KOPT-K1 (cell line): Measurements from ENCODE around the gene RNF135.
"Not testable (repeated sequence)": the region's sequence is repeated elsewhere in the genome, so short reads cannot be mapped to it uniquely, and the experiment has no call there.

Experiments used
- H3K27ac ChIP-seq: fragments of 200-600 bp; sonication (generic); 2 replicates; pipeline ENCODE4 v1.5.1; 2016; ENCODE audit warnings: antibody characterized with exemption, mild to moderate bottlenecking, low read depth, low read length; ENCODE audit not compliant: poor library complexity, severe bottlenecking
- H3K36me3 ChIP-seq: fragments of 200-600 bp; sonication (generic); 2 replicates; pipeline ENCODE4 v1.5.1; 2017; ENCODE audit warnings: antibody characterized with exemption, mild to moderate bottlenecking, low read length, moderate library complexity; ENCODE audit not compliant: insufficient read depth
- H3K9me3 ChIP-seq: fragments of 200-600 bp; sonication (generic); 2 replicates; pipeline ENCODE4 v1.5.1; 2017; ENCODE audit warnings: antibody characterized with exemption, low read length, mild to moderate bottlenecking; ENCODE audit not compliant: insufficient read depth, poor library complexity, severe bottlenecking

RNF135 gene

DNA sequence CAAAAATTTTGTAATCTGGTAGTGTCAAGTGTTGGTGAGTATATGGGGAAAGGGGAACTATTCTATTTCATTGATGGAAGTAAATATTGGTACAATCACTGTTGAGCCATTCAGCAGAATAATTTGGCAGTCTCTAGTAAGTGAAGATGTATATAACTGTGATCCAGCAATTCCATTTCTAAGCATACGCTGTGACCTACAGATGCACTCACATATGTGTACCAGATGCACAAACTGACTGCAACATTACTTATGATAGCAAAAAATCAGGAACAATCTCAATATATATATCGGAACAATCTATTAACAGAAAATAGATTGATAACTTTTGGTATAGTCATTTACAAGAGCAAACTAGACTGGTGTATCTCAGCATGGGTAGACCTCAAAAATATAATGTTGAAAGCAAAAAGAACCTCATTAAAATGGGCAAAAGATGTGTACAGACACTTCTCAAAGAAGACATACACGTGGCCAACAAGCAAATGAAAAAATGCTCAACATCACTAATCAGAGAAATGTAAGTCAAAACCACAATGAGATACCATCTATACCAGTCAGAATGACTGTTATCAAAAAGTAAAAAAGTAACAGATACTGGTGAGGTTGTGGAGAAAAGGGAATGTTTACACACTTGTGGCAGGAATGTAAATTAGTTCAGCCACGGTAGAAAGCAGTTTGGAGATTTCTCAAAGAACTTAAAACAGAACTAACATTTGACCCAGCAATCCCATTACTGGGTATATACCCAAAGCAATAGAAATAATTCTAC, 28.3 kb upstream of the RNF135 start:
- Histone ChIP-seq H3K27ac (no peak overlapping the region), H3K9me3 (no peaks in the 10 kb centered on the region), H3K36me3 (no peaks in the 10 kb centered on the region)

DNA sequence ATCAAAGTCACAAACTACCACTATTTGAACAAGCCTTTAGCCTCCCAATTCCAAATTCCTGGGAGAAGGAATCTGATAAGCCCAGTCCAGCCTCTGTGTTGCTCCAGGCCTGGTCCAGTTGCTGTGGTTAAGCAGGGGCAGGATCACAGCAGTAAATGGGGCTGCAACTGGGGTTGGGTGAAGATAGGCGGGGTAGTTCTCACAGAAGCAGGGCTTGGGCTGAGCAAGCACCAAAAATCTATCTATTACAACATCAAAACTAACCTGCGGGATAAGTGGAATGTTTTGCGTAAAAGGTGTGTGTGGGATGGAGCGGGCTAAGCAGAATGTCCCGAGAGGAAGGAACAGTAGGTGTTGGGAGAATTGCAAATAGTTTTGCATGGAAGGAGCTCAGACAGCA, 23.0 kb upstream of the RNF135 start:
- Histone ChIP-seq H3K36me3 (no peaks in the 10 kb centered on the region), H3K27ac (no peak overlapping the region), H3K9me3 (no peaks in the 10 kb centered on the region)

DNA sequence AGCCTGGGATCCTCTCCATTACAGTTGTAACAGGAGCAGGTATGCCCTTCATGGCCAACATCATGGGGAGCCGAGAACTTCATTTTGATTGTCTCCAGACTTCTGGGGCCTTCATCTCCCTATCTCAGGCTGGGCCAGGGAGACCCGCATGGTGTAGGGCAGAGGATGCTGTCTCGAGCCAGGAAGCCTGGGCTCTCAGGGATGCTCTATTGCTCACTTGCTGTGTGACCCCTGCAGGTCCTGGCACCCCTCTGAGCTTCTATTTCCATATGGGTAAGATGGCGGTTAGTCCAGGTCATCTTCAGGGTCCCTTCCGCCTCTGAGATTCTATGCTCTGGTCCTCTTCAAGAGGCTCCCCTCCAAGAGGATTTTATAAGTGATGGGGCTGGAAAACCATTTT, 20.6 kb upstream of the RNF135 start:
- H3K9me3 ChIP-seq, result no peaks in the 10 kb centered on the region
- no peaks in the 10 kb centered on the region for H3K36me3 ChIP-seq
- H3K27ac ChIP-seq, result no peak overlapping the region

DNA sequence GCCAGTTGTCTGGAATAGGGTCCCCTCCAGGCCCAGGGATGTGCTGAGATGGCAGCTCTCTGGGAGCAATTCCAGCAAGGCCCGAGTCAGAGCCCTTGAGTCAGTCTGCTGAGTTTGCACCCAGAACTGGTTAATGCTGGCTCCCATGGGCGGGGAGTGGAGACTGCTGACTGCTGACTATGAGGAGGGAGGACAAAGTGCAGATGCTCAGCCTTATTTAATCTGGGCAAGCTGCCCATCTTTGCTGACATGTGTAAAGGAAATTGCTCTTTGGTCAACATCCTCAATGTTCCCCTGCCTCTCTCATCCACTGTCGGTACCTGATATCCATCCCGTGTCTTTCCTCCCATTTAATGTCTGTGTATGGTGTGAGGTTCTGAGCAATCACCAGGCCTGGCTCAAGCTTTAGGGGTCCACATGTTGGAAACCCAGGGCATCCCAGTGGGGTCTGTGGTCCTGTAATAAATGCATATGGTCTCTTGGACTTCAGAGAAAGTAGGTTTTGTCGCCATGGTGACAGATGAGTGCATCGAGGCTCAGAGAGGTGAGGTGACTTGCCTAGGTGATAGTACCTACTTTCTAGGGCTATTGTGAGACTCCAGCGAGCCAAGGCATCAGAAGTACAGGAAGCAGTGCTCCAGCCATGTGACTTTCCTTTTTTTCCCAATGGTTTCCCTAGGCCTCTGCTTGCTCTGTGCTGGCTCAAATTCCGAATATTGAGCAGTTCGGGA, 20.0 kb upstream of the RNF135 start:
- Histone ChIP-seq H3K36me3 (no peaks in the 10 kb centered on the region), H3K27ac (no peak overlapping the region), H3K9me3 (no peaks in the 10 kb centered on the region)

DNA sequence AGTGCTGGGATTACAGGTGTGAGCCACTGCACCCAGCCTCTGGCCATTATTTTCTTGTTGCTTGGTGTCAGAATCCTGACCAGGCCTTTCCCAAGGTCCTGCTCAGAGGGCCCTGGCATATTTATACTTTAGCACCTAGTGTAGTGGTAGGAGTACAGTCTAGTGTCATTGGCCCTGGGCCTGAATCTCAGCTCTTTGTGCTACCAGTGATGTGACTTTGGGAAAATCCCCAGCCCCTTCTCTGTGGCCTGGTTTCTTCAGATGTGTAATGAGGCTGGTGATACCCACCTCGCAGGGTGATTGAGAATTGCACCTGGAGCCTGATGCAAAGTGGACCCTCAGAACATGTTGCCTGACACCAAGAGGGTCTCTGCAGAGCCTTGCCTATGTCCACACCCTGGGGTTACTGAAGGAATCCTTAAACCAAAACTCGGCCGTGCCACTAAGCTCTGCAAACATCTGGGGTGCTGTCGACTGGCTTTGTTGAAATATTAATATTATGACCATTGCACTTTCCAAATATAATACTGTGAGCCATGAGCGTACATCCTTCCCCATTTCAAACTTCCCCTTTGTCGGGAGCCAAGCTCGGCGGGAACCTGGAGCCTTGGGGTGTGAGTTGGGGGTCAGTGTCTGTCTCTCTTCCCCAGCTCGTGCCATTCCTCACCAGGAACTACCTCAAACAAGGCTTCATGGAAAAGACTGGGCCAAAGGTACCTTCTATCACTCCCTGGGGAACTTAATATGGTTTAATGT, 18.0 kb upstream of the RNF135 start:
- Histone ChIP-seq H3K36me3 (no peaks in the 10 kb centered on the region), H3K9me3 (no peaks in the 10 kb centered on the region), H3K27ac (no peak overlapping the region)

DNA sequence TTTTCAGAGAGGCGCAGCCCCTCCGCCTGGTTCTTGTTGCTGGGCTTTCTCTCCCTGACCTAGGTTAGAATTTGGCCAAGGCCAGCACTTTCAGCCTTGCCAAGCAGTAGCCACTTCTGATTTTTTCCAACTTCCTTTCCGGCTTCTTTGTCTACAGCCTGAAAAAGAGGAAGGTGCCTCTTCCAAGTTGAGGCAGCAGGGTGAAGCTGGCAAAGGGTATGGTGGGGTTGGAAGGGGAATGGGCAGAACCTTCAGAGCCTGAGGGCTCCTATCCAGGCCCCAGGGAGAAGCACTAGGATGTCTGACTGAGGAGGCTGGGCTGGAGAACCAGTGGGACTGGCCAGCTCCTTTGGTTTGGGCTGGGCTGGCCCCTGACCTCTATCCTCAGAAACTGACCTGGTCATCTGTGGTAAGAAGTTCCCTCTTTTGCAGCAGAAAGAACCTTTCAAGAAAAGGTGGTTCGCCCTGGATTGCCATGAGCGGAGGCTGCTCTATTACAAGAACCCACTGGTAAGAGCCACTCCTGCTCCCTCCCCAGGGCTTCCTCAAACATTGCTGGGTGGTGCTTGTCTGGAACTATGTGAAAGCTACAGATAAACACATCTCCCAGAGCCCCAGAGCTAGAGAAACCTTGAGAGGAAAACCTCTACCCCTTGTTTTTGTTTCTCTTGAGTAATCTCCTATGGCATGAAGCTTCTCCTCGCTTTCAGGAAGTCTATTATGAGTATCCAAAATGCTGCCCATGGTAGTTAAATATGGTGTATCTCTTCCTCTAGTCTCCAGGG, 16.6 kb upstream of the RNF135 start:
- Histone ChIP-seq H3K27ac (no peak overlapping the region), H3K36me3 (no peaks in the 10 kb centered on the region), H3K9me3 (no peaks in the 10 kb centered on the region)

DNA sequence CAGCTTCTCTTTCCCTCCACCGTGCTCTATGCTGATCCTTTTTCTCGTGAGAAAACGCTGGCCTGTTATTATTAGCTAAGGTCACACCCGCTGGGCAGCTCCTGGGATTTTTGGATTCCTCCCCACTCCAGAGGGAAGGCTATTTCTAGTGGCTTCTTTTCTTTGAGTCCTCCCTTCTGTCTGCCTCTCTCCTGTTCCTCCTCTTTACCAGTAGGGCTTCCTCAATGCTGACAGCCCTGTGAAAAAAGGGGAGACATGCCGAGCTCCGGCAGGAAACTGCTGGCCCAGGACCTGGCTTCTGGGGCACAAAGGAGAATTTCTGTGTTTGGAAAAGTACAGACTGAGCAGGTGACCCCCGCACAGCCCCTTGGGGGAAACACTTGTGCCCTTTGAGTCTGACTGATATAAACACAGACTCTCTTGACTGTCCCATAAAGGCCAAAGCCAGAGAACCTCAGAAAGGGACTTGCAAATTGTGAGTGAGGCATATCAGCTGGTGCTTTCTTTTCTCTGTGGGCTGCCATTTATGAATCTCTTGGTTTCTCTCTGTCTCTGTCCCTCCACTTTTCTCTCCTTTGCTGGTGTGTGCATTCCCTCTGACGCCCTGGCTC, 14.0 kb upstream of the RNF135 start:
- Histone ChIP-seq H3K27ac (no peak overlapping the region), H3K9me3 (no peaks in the 10 kb centered on the region), H3K36me3 (no peaks in the 10 kb centered on the region)

DNA sequence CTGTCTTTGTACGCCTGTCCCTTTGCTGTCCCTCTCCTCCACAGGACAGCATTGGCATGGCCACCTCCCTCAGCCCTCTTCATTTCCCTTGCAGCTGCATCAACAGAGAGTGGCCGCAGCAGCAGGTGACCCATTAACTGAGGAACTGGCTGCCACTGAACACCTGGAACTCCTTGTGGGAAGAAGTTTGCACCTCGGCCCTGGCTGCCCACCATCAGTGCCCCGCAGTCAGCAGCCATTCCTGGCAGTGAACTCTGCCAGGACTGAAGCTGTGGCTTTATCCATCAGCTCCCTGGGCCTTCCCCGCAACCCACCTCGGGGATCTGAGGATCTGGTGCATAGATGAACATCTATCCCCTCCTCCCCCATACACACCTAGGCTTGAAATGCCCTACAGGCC, 13.1 kb upstream of the RNF135 start:
- no peaks in the 10 kb centered on the region for H3K9me3 ChIP-seq
- H3K27ac ChIP-seq, result no peak overlapping the region
- no peaks in the 10 kb centered on the region for H3K36me3 ChIP-seq

DNA sequence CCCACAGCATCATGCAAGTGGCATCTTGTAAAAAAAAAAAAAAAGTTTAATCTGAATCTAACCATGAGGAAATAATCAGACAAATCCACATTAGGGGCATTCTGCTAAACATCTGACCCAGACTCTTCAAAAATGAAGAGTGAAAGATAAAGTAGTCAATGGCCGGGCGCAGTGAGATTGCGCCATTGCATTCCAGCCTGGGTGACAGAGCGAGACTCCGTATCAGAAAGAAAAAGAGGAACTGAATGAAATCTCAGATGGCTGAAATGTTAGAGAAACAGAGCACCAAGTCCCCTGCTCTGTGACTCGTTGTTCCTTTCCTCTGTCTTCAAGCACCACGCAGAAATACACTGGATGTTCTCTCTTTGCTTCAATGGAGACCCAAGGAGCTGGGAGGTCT, 12.7 kb upstream of the RNF135 start:
- H3K9me3 ChIP-seq, result no peaks in the 10 kb centered on the region
- H3K27ac ChIP-seq, result no peak overlapping the region
- no peaks in the 10 kb centered on the region for H3K36me3 ChIP-seq

DNA sequence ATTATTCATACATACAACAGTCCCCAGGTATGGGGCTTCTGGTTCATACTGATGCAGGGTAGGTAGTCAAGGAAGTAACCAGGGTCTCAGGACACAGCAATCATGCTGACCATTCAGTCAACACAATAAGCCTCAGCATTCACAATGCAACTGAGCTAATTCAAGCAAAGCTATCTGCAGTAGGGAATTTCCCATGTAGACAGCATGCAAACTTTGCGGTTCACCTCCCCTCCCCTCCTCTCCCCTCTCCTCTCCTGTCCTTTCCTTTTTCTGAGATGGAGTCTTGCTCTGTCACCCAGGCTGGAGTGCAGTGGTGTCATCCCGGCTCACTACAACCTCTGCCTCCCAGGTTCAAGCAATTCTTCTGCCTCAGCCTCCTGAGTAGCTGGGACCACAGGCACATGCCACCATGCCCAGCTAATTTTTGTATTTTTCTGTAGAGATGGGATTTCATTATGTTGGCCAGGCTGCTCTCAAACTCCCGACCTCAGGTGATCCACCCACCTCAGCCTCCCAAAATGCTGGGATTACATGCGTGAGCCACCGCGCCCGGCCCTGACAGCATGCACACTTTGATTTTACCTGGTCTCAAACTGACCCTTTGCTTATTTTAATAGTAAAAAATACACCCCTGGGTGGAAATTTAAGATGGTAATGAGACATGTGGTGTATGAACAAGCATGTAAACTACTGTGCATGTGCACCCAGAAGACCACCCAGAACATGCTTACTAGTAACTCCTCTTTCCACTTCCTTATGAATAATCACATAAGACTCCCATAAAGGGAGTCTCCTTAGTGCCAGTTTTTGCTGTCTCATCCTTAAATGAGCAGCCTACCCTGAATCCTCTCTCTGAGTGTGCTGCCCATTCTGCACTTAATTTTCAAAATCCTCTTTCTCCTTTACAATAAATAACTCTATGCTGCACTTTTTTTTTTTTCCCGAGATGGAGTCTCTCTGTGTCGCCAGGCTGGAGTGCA, 9.3 kb upstream of the RNF135 start:
- H3K9me3 ChIP-seq, result no peaks in the 10 kb centered on the region
- no peaks in the 10 kb centered on the region for H3K36me3 ChIP-seq
- H3K27ac ChIP-seq, result no peak overlapping the region

DNA sequence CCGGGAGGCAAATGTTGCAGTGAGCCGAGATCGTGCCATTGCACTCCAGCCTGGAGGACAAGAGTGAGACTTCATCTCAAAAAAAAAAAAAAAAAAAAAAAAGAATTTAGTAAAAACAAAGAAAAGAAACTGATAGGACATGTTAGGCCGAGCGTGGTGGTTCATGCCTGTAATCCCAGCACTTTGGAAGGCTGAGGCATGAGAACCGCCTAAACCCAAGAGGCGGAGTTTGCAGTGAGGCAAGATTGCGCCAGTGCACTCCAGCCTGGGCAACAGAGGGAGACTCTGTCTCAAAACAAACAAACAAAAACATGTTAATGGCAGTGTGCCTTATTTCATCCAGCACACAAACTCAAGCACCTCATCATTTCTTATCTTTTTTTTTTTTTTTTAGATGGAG, 6.5 kb upstream of the RNF135 start:
- H3K36me3 ChIP-seq, H3K27ac ChIP-seq, H3K9me3 ChIP-seq: not testable (repeated sequence)

DNA sequence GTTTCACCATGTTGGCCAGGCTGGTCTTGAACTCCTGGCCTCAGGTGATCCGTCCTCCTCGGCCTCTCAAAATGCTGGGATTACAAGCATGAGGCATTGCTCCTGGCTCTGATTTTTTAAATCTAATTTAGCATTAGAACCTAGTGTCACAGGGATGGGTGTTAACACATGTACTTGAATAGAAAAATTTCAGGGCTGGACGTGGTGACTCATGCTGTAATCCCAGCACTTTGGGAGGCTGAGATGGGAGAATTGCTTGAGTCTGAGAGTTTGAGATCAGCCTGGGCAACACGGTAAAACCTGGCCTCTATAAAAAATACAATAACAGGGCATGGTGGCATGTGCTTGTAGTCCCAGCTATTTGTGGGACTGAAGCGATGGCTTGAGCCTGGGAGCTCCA, 6.0 kb upstream of the RNF135 start:
- Histone ChIP-seq H3K36me3 (no peaks in the 10 kb centered on the region), H3K27ac (no peak overlapping the region), H3K9me3 (no peaks in the 10 kb centered on the region)

DNA sequence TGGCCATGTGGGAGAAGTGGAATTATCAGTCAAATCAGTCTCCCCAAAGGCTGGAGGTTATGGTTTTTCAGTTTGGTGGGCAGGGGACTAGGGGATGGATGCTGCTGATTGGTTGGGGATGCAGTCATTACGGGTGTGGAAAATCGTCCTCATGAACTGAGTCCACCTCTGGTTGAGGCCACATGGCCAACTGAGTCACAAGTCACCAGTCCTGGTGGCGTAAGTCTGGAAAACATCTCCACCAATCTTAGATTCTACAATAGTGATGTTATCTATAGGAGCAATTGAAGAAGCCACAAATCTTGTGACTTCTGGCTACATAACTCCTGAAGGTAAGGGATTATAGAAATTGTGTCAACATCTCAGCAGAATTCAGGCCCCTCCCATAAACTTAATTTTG, 5.2 kb upstream of the RNF135 start:
- H3K27ac ChIP-seq, result no peak overlapping the region
- H3K36me3 ChIP-seq, result no peaks in the 10 kb centered on the region
- no peaks in the 10 kb centered on the region for H3K9me3 ChIP-seq

DNA sequence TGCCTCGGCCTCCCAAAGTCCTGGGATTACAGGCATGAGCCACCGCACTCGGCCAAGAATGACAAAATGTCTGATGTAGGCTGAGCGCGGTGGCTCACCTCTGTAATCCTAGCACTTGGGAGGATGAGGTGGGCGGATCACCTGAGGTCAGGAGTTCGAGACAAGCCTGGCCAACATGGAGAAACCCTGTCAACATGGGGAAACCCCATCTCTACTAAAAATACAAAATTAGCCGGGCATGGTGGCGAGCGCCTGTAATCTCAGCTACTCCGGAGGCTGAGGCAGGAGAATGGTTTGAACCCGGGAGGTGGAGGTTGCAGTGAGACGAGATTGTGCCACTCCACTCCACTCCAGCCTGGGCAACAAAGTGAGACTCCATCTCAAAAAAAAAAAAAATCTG, 2.9 kb upstream of the RNF135 start:
- not testable (repeated sequence) for H3K27ac ChIP-seq, H3K36me3 ChIP-seq, H3K9me3 ChIP-seq
